SHP77 (cell line): Measurements from ENCODE around the gene LRTM1.

Experiments used
- DNase-seq, 2 experiments: peaks; one replicate each; lab custom pipeline; 2025; lab: John Stamatoyannopoulos, UW

Gene LRTM1

GRCh38 chr3:54891540-54891897 lies 36.3 kb downstream of the LRTM1 start:
- DNase-seq, result peak; percentile 76 to 81

GRCh38 chr3:54889731-54890130 lies 38.1 kb downstream of the LRTM1 start:
- DNase-seq, result no peak

- no peak for DNase-seq
Measured at GRCh38 chr3:54888873-54889272, 39.0 kb downstream of the LRTM1 start.

- DNase-seq, result no peak
Measured at GRCh38 chr3:54888162-54888561, 39.7 kb downstream of the LRTM1 start.

- DNase-seq, result no peak
Measured at GRCh38 chr3:54882129-54882833, 45.6 kb downstream of the LRTM1 start.

- DNase-seq, result no peak
Measured at GRCh38 chr3:54878145-54878544, 49.7 kb downstream of the LRTM1 start.

GRCh38 chr3:54877730-54878129 lies 50.1 kb downstream of the LRTM1 start:
- no peak for DNase-seq

GRCh38 chr3:54876694-54877093 lies 51.2 kb downstream of the LRTM1 start:
- no peak for DNase-seq

- no peak for DNase-seq
Measured at GRCh38 chr3:54875596-54876268, 52.1 kb downstream of the LRTM1 start.

- no peak for DNase-seq
Measured at GRCh38 chr3:54874816-54875556, 52.9 kb downstream of the LRTM1 start.

- no peak for DNase-seq
Measured at GRCh38 chr3:54873059-54874010, 54.5 kb downstream of the LRTM1 start.

GRCh38 chr3:54871867-54872266 lies 56.0 kb downstream of the LRTM1 start:
- DNase-seq, result no peak

- peak; percentile 10 to 30 for DNase-seq
Measured at GRCh38 chr3:54870423-54870822, 57.4 kb downstream of the LRTM1 start.
